H1 (cell line): ENCODE data around the gene DCTN1. TPM values are rescaled to one million over a fixed set of nuclear protein-coding genes. Genes with fewer than 3 reads are reported as not detected.

Experiments
- CTCF ChIA-PET: fragments of 300-600 bp; sonication (Branson Sonifier 250); formaldehyde crosslinking; loops from one replicate; lab custom pipeline; 2021; ENCODE audit not compliant: partially characterized antibody; lab: Charles Lee
- POLR2A ChIA-PET: fragments of 300-600 bp; sonication (Branson Sonifier 250); formaldehyde crosslinking; loops from one replicate; lab custom pipeline; 2021; ENCODE audit warnings: inconsistent platforms; ENCODE audit not compliant: partially characterized antibody; lab: Charles Lee
- DNase-seq, 2 experiments: peaks; one replicate each; pipeline versions ENCODE4 v3.0.0 to v3.0.0-alpha.2; 2010 to 2022; ENCODE audit warnings: low spot score in 2 of 2, low read depth in 1 of 2, mixed read lengths in 1 of 2
- FAIRE-seq: peaks from 2 replicates; lab custom pipeline; 2011; peaks lifted over from hg19 to GRCh38; lab: Jason Lieb, UNC
- H2AFZ ChIP-seq: 2 replicates; pipeline ENCODE4 v1.8.1; 2012; ENCODE audit warnings: low read length, inconsistent platforms
- H2AK5ac ChIP-seq: 2 replicates; pipeline ENCODE4 v1.6.1; 2013; ENCODE audit warnings: low read depth, low read length
- H2BK120ac ChIP-seq: replicated peaks from 2 replicates; pipeline ENCODE3; 2013; ENCODE audit warnings: low read depth, low read length, inconsistent platforms
- H2BK12ac ChIP-seq: 2 replicates; pipeline ENCODE4 v1.6.1; 2013; ENCODE audit warnings: low read depth, low read length
- H2BK15ac ChIP-seq: 2 replicates; pipeline ENCODE4 v1.6.1; 2013; ENCODE audit warnings: low read length
- H2BK20ac ChIP-seq: 2 replicates; pipeline ENCODE4 v1.6.1; 2013; ENCODE audit warnings: low read length
- H2BK5ac ChIP-seq: 2 replicates; pipeline ENCODE4 v1.6.1; 2013; ENCODE audit warnings: low read depth, low read length
- H3K14ac ChIP-seq: 2 replicates; pipeline ENCODE4 v1.6.1; 2013; ENCODE audit warnings: inconsistent platforms; ENCODE audit not compliant: insufficient read length
- H3K18ac ChIP-seq: 2 replicates; pipeline ENCODE4 v1.6.1; 2013; ENCODE audit warnings: low read length; ENCODE audit errors: extremely low read depth
- H3K23ac ChIP-seq: 2 replicates; pipeline ENCODE4 v1.6.1; 2013; ENCODE audit warnings: inconsistent platforms; ENCODE audit not compliant: insufficient read length
- H3K23me2 ChIP-seq: 2 replicates; pipeline ENCODE4 v1.6.1; 2013; ENCODE audit warnings: low read depth, low read length
- H3K27ac ChIP-seq: 2 replicates; pipeline ENCODE4 v1.6.1; 2011; ENCODE audit warnings: low read depth, low read length, inconsistent platforms
- H3K27me3 ChIP-seq, 4 experiments: replicated peaks in 1 of 4; 1 replicate in 1 of 4; 2 replicates in 3 of 4; pipeline versions ENCODE4 v1.6.1 to v1.8.1; 2011 to 2013; ENCODE audit warnings: low read length in 3 of 4, mild to moderate bottlenecking in 3 of 4, inconsistent platforms in 2 of 4, mixed read lengths in 2 of 4, moderate library complexity in 1 of 4; ENCODE audit not compliant: control insufficient read depth in 3 of 4, insufficient read depth in 3 of 4; ENCODE audit errors: extremely low read depth in 1 of 4
- H3K36me3 ChIP-seq, 4 experiments: 2 replicates each; pipeline versions ENCODE4 v1.6.1 to v1.8.1; 2011 to 2013; ENCODE audit warnings: mild to moderate bottlenecking in 4 of 4, low read length in 3 of 4, moderate library complexity in 2 of 4, control low read depth in 1 of 4, inconsistent platforms in 1 of 4; ENCODE audit not compliant: insufficient read depth in 4 of 4, control insufficient read depth in 2 of 4
- H3K4ac ChIP-seq: replicated peaks from 2 replicates; pipeline ENCODE3; 2013; ENCODE audit warnings: low read length, low read depth, mixed read lengths, inconsistent platforms; ENCODE audit not compliant: insufficient read length
- H3K4me1 ChIP-seq, 4 experiments: replicated peaks in 1 of 4; 1 replicate in 1 of 4; 2 replicates in 3 of 4; pipeline versions ENCODE4 v1.6.1 to v1.8.1; 2011 to 2013; ENCODE audit warnings: low read length in 3 of 4, inconsistent platforms in 2 of 4, mixed read lengths in 1 of 4; ENCODE audit not compliant: insufficient read depth in 4 of 4, control insufficient read depth in 3 of 4
- H3K4me2 ChIP-seq, 2 experiments: 2 replicates each; pipeline versions ENCODE4 v1.6.1 to v1.8.1; 2011 to 2013; ENCODE audit warnings: low read depth in 2 of 2, low read length in 2 of 2, control low read depth in 1 of 2, inconsistent platforms in 1 of 2, mild to moderate bottlenecking in 1 of 2; ENCODE audit not compliant: insufficient read depth in 1 of 2
- H3K4me3 ChIP-seq, 4 experiments: fragments of 200-600, 300-600 bp in 1 of 4; sonication (generic), shearing (Covaris generic), sonication (Bioruptor Twin) in 1 of 4; 2 replicates each; pipeline versions ENCODE4 v1.5.1 to v1.8.1; 2011 to 2016; ENCODE audit warnings: low read length in 4 of 4, low read depth in 3 of 4, control low read depth in 2 of 4, inconsistent platforms in 2 of 4, mild to moderate bottlenecking in 2 of 4, mixed read lengths in 1 of 4, moderate library complexity in 1 of 4; ENCODE audit not compliant: insufficient read depth in 2 of 4; ENCODE audit errors: extremely low read depth in 1 of 4
- H3K56ac ChIP-seq: replicated peaks from 2 replicates; pipeline ENCODE3; 2013; ENCODE audit warnings: low read depth, mild to moderate bottlenecking, mixed read lengths, low read length, inconsistent platforms; ENCODE audit not compliant: insufficient read length
- H3K79me1 ChIP-seq: 2 replicates; pipeline ENCODE4 v1.6.1; 2013; ENCODE audit warnings: low read depth, low read length, control low read depth
- H3K79me2 ChIP-seq, 2 experiments: 2 replicates each; pipeline versions ENCODE4 v1.6.1 to v1.8.1; 2012 to 2013; ENCODE audit warnings: low read length in 2 of 2, mild to moderate bottlenecking in 2 of 2, inconsistent platforms in 1 of 2; ENCODE audit not compliant: insufficient read depth in 2 of 2, control insufficient read depth in 1 of 2
- H3K9ac ChIP-seq, 4 experiments: replicated peaks in 1 of 4; 1 replicate in 1 of 4; 2 replicates in 3 of 4; pipeline versions ENCODE4 v1.6.1 to v1.8.1; 2011 to 2013; ENCODE audit warnings: low read depth in 3 of 4, low read length in 3 of 4, control low read depth in 2 of 4, mild to moderate bottlenecking in 2 of 4, moderate library complexity in 2 of 4, inconsistent platforms in 1 of 4; ENCODE audit errors: extremely low read depth in 1 of 4
- H3K9me3 ChIP-seq, 2 experiments: 2 replicates each; pipeline versions ENCODE4 v1.6.1 to v1.8.1; 2012 to 2013; ENCODE audit warnings: mild to moderate bottlenecking in 2 of 2, moderate library complexity in 2 of 2, control low read depth in 1 of 2, inconsistent platforms in 1 of 2, low read depth in 1 of 2, low read length in 1 of 2, mixed read lengths in 1 of 2; ENCODE audit not compliant: insufficient read depth in 2 of 2
- H4K20me1 ChIP-seq, 2 experiments: replicated peaks in 1 of 2; 2 replicates each; pipeline versions ENCODE3 to v1.8.1; 2011 to 2013; ENCODE audit warnings: inconsistent platforms in 2 of 2, low read length in 2 of 2, mild to moderate bottlenecking in 1 of 2; ENCODE audit not compliant: insufficient read depth in 2 of 2, control insufficient read depth in 1 of 2
- H4K5ac ChIP-seq: 2 replicates; pipeline ENCODE4 v1.6.1; 2013; ENCODE audit warnings: low read length, low read depth, mixed read lengths, inconsistent platforms; ENCODE audit not compliant: insufficient read length
- H4K8ac ChIP-seq: 2 replicates; pipeline ENCODE4 v1.8.0; 2013; ENCODE audit warnings: mild to moderate bottlenecking, moderate library complexity, low read length, inconsistent platforms; ENCODE audit not compliant: insufficient read depth; ENCODE audit errors: extremely low read depth
- H4K91ac ChIP-seq: replicated peaks from 2 replicates; pipeline ENCODE3; 2013; ENCODE audit warnings: low read length, mixed read lengths, inconsistent platforms; ENCODE audit not compliant: insufficient read length
- ATF3 ChIP-seq: IDR thresholded peaks from 2 replicates; pipeline ENCODE4 v1.6.1; 2011; ENCODE audit warnings: low read depth, mild to moderate bottlenecking, low read length; ENCODE audit not compliant: insufficient read depth
- BACH1 ChIP-seq: IDR thresholded peaks from 2 replicates; pipeline ENCODE4 v1.6.1; 2012; ENCODE audit warnings: low read length, improper control_type of control experiment
- CHD1 ChIP-seq: IDR thresholded peaks from 2 replicates; pipeline ENCODE4 v1.6.1; 2012; ENCODE audit warnings: low read depth, low read length, improper control_type of control experiment
- JUND ChIP-seq: IDR thresholded peaks from 2 replicates; pipeline ENCODE4 v1.6.1; 2011; ENCODE audit warnings: mild to moderate bottlenecking, improper control_type of control experiment, low read length
- KDM1A ChIP-seq: fragments of 200-600, 300-600 bp; sonication (generic); IDR thresholded peaks from 2 replicates; pipeline ENCODE4 v1.7.1; 2016; ENCODE audit warnings: mild to moderate bottlenecking, low read length, borderline replicate concordance
- NRF1 ChIP-seq: IDR thresholded peaks from 2 replicates; pipeline ENCODE4 v1.6.1; 2011; ENCODE audit warnings: mild to moderate bottlenecking, low read depth, low read length, improper control_type of control experiment
- POU5F1 ChIP-seq: IDR thresholded peaks from 2 replicates; pipeline ENCODE4 v1.6.1; 2011; ENCODE audit warnings: low read depth, mild to moderate bottlenecking, low read length, moderate library complexity
- RFX5 ChIP-seq: IDR thresholded peaks from 2 replicates; pipeline ENCODE4 v1.6.1; 2011; ENCODE audit warnings: low read depth, low read length, improper control_type of control experiment, borderline replicate concordance
- RXRA ChIP-seq: IDR thresholded peaks from 2 replicates; pipeline ENCODE4 v1.6.1; 2011; ENCODE audit warnings: low read depth, mild to moderate bottlenecking, low read length, moderate library complexity; ENCODE audit not compliant: insufficient read depth
- SP2 ChIP-seq: IDR thresholded peaks from 2 replicates; pipeline ENCODE4 v1.6.1; 2012; ENCODE audit warnings: mild to moderate bottlenecking, low read length, inconsistent platforms
- TAF1 ChIP-seq: IDR thresholded peaks from 2 replicates; pipeline ENCODE4 v1.6.1; 2011; ENCODE audit warnings: mild to moderate bottlenecking, low read depth, low read length
- TBP ChIP-seq: IDR thresholded peaks from 2 replicates; pipeline ENCODE4 v1.6.1; 2011; ENCODE audit warnings: low read depth, low read length, improper control_type of control experiment
- USF2 ChIP-seq: IDR thresholded peaks from 2 replicates; pipeline ENCODE4 v1.6.1; 2011; ENCODE audit warnings: low read length, improper control_type of control experiment
- YY1 ChIP-seq: IDR thresholded peaks from 2 replicates; pipeline ENCODE4 v1.6.1; 2011; ENCODE audit warnings: low read depth, mild to moderate bottlenecking, low read length
- WGBS, 2 experiments: shearing (Covaris generic) in 1 of 2; methylation state at CpG; one replicate each; pipeline versions ENCODE4 v1.1.6 to v1.1.7; 2013 to 2015; ENCODE audit warnings: low lambda C conversion rate in 2 of 2, mixed read lengths in 2 of 2, inconsistent platforms in 1 of 2, low coverage in 1 of 2, missing lambda C conversion rate in 1 of 2; ENCODE audit not compliant: insufficient replicate concordance in 2 of 2, insufficient coverage in 1 of 2, insufficient read length in 1 of 2; ENCODE audit errors: extremely low coverage in 1 of 2, missing lambda C conversion rate in 1 of 2; 5-methylcytosine and 5-hydroxymethylcytosine counted together
- polyA plus RNA-seq, 7 experiments: library from polyadenylated mRNA; depleted of rRNA in 3 of 7; stranded (reverse) in 5 of 7; unstranded in 2 of 7; fragments of >200 nt in 5 of 7; fragments of 200-250 nt in 2 of 7; gene quantifications; 1 replicate in 5 of 7; 2 replicates in 1 of 7; 4 replicates in 1 of 7; pipeline versions ENCODE4 v1.2.1 to v1.2.3, GENCODE V29; 2011 to 2013; ENCODE audit warnings: missing spikeins in 2 of 7, mixed read lengths in 2 of 7
- total RNA-seq: library from RNA; stranded (reverse); fragmentation: NEBNext Ultra II Directional; extraction: Animal tissue kit (Norgen Biotek cat#: 25700); gene quantifications from 2 replicates; pipeline ENCODE4 v1.2.1, GENCODE V29; 2021

The DCTN1 gene
- total and polyA plus RNA-seq, 2 of the 8 experiments (the other 6 are each of a cell fraction or from before 2014, with no cell fraction given) = 105 to 162 TPM

DNA sequence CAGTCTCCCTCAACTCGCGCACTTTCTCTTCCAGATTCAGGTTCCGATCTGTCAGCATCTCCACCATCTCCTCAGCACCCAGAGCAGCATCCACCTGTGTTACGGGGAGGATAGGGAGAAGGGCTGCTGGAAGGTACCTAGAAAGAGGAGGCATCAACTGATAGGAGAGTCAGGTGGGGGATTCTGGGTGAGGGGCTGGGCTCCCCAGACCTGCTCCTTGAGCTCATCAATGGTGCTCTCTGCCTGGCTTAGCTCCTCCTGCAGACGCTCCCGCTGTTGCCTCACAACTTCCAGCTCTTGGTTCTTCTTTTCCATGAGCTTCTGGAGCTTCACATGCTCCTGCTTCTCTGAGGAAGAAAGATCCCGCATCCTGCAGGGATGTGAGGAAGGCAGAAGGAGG is 10.1 kb downstream of the DCTN1 start:
- Histone ChIP-seq H2BK20ac (no peak overlapping the region), H2BK120ac (no peak overlapping the region), H3K18ac (no peak overlapping the region), H2BK12ac (no peak overlapping the region), H4K91ac (no peak overlapping the region), H3K4me1 (peaks cover 9 to 19% (median 12%) of the 10 kb centered on the region in 4 experiments), H3K36me3 (peaks cover 47 to 64% (median 61%) of the 10 kb centered on the region in 4 experiments), H2AFZ (no peak overlapping the region), H2BK5ac (no peak overlapping the region), H4K5ac (no peak overlapping the region), H3K27ac (no peak overlapping the region), H3K9me3 (no peaks in the 10 kb centered on the region), H3K79me2 (peaks cover 0 to 20% of the 10 kb centered on the region in 2 experiments; a peak in 1 of 4 replicates), H3K79me1 (peaks cover 17% of the 10 kb centered on the region), H3K23me2 (peaks cover 5% of the 10 kb centered on the region), H3K14ac (no peak overlapping the region), H3K23ac (no peak overlapping the region), H3K4ac (no peak overlapping the region), H2BK15ac (no peak overlapping the region), H3K4me2 (no peak overlapping the region), H3K56ac (no peak overlapping the region), H3K27me3 (no peaks in the 10 kb centered on the region), H3K4me3 (no peak overlapping the region), H4K8ac (no peak overlapping the region), H2AK5ac (no peak overlapping the region), H4K20me1 (peaks cover 3 to 17% of the 10 kb centered on the region in 2 experiments), H3K9ac (no peak overlapping the region)
- POLR2A ChIA-PET = interaction anchor here (0.6 to 4.0 kb wide), 4 partner anchors 8 to 18 kb away, joined by 3 to 18 read pairs (median 5); no protein-coding TSS in a partner anchor
- DNase-seq (no peak), FAIRE-seq (no peak)
- CTCF ChIA-PET = interaction anchor here (0.9 to 3.5 kb wide), 5 partner anchors 9 to 34 kb away, joined by 4 to 17 read pairs (median 7); no protein-coding TSS in a partner anchor
- WGBS, 2 experiments = 92% methylated on average over 7 of the region's 7 CpGs; no CpG with 5 or more reads in 1 of the 2 experiments
- TF ChIP-seq TBP (no peak), TAF1 (no peak), SP2 (no peak), NRF1 (no peak), USF2 (no peak), YY1 (no peak), ATF3 (no peak), JUND (no peak), BACH1 (no peak), RXRA (no peak), POU5F1 (no peak), RFX5 (no peak), CHD1 (no peak), KDM1A (no peak)
